ENCODE data around the gene TNPO3.
"Not testable (repeated sequence)": the region's sequence is repeated elsewhere in the genome, so short reads cannot be mapped to it uniquely, and the experiment has no call there.

The TNPO3 gene

DNA sequence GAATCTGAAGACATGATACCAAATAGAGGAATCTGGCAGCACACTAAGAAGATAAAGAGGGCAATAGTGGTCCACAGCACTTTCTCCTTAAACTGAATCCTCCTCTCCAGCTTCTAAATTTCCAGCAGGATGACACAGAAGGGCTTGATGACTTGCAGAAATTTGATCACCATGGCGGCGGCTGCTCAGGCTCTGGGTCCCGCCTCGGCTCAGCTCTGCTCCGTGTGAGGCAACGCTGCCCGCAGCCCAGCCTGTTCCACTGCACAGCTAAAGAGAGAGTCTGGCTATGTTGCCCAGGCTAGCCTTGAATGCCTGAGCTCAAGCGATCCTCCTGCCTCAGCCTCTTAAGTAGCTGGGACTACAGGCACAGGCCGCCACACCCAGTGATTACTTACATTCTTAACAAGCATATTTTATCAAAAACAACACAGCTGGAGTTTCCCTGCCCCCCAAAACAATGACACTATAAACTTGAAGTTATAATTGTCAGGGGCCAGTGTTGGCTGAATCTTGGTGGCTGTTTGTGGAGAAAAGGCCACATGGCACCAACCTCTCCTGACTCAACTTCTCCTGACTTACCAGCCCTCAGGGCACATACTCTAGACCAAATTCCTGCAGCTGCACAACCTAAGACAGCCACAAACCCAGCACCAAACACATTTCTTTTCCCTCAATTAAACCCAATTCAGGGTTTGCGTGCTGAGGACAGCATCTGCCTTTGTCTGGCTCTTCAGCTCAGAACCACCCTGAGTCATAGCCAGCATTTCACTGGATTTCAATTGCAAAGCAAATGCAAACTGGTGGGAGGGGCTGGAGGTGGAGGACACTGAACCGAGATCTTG, 11.6 kb upstream of the TNPO3 start:
- TF ChIP-seq, protein P1, sequence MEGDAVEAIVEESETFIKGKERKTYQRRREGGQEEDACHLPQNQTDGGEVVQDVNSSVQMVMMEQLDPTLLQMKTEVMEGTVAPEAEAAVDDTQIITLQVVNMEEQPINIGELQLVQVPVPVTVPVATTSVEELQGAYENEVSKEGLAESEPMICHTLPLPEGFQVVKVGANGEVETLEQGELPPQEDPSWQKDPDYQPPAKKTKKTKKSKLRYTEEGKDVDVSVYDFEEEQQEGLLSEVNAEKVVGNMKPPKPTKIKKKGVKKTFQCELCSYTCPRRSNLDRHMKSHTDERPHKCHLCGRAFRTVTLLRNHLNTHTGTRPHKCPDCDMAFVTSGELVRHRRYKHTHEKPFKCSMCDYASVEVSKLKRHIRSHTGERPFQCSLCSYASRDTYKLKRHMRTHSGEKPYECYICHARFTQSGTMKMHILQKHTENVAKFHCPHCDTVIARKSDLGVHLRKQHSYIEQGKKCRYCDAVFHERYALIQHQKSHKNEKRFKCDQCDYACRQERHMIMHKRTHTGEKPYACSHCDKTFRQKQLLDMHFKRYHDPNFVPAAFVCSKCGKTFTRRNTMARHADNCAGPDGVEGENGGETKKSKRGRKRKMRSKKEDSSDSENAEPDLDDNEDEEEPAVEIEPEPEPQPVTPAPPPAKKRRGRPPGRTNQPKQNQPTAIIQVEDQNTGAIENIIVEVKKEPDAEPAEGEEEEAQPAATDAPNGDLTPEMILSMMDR (IDR thresholded peaks at IDR 0.05; ENCODE audit: control extremely low read depth, extremely low read depth, low read depth, missing control alignments), result no peak
- no peak for DNase-seq (ENCODE audit: extremely low spot score)
- POLR2A ChIA-PET, result no interaction called here
- CTCF ChIA-PET, result interaction anchor here (0.8 to 22.5 kb wide), 7 partner anchors 7 to 29 kb away, joined by 3 to 223 read pairs (median 4); partner anchors contain the start of gene TNPO3

GRCh38 chr7:129055861-129056464, 1.1 kb upstream of the TNPO3 start:
- CTCF ChIA-PET, result interaction anchor here (0.8 to 22.5 kb wide), 10 partner anchors 10 to 116 kb away, joined by 3 to 223 read pairs (median 4); no protein-coding TSS in a partner anchor
- POLR2A ChIA-PET, result interaction anchor here (0.9 to 2.1 kb wide), 2 partner anchors 30 to 39 kb away, joined by 5 to 6 read pairs; no protein-coding TSS in a partner anchor
- DNase-seq (ENCODE audit: extremely low spot score), result no peak
- TF ChIP-seq, protein P1 (IDR thresholded peaks at IDR 0.05; ENCODE audit: control extremely low read depth, extremely low read depth, low read depth, missing control alignments), result no peak

GRCh38 chr7:129055294-129055816, 444 bp upstream of the TNPO3 start:
- POLR2A ChIA-PET, result interaction anchor here (0.9 to 2.1 kb wide), 4 partner anchors 29 to 116 kb away, joined by 4 to 6 read pairs (median 4); no protein-coding TSS in a partner anchor
- CTCF ChIA-PET, result interaction anchor here (0.8 to 22.5 kb wide), 14 partner anchors 10 to 115 kb away, joined by 3 to 223 read pairs (median 3); no protein-coding TSS in a partner anchor
- TF ChIP-seq, protein P1 (IDR thresholded peaks at IDR 0.05; ENCODE audit: control extremely low read depth, extremely low read depth, low read depth, missing control alignments), result no peak
- DNase-seq (ENCODE audit: extremely low spot score), result no peak

GRCh38 chr7:129053938-129054437, 923 bp downstream of the TNPO3 start:
- ChIA-PET POLR2A (interaction anchor here (0.5 to 2.1 kb wide), 9 partner anchors 20 to 957 kb away, joined by 3 to 8 read pairs (median 4); no protein-coding TSS in a partner anchor), CTCF (interaction anchor here (0.8 to 22.5 kb wide), 9 partner anchors 12 to 94 kb away, joined by 3 to 223 read pairs (median 5); no protein-coding TSS in a partner anchor)
- no peak for DNase-seq (ENCODE audit: extremely low spot score)
- TF ChIP-seq, protein P1 (IDR thresholded peaks at IDR 0.05; ENCODE audit: control extremely low read depth, extremely low read depth, low read depth, missing control alignments), result no peak

GRCh38 chr7:129052441-129052840, 2.5 kb downstream of the TNPO3 start:
- CTCF ChIA-PET, result interaction anchor here (0.9 to 22.5 kb wide), 7 partner anchors 10 to 149 kb away, joined by 3 to 223 read pairs (median 3); no protein-coding TSS in a partner anchor
- no peak for DNase-seq (ENCODE audit: extremely low spot score)
- POLR2A ChIA-PET, result no interaction called here
- TF ChIP-seq, protein P1 (IDR thresholded peaks at IDR 0.05; ENCODE audit: control extremely low read depth, extremely low read depth, low read depth, missing control alignments), result no peak

- ChIA-PET CTCF (interaction anchor here (0.9 to 1.9 kb wide), 7 partner anchors 9 to 112 kb away, joined by 3 to 7 read pairs (median 3); no protein-coding TSS in a partner anchor), POLR2A (interaction anchor here (0.7 kb wide), 1 partner anchor 111 kb away, joined by 4 read pairs; no protein-coding TSS in a partner anchor)
- DNase-seq (ENCODE audit: extremely low spot score), result not testable (repeated sequence)
Observed at GRCh38 chr7:129051459-129051858, 3.5 kb downstream of the TNPO3 start.
